Stomach (tissue), 4 donors: ENCODE measurements around the gene FAM90A26.
"Not testable (repeated sequence)": the region's sequence is repeated elsewhere in the genome, so short reads cannot be mapped to it uniquely, and the experiment has no call there.

Experiments used
- EP300 ChIP-seq: sonication (generic); formaldehyde crosslinking; IDR thresholded peaks from one replicate; pipeline ENCODE4 v1.6.1; 2017; ENCODE audit warnings: antibody characterized with exemption
- POLR2A ChIP-seq, 4 donors: fragments of 450-650 bp; IDR thresholded peaks; one replicate each; pipeline ENCODE4 v1.6.1; 2016; ENCODE audit warnings: antibody characterized with exemption in 4 of 4, control low read depth in 2 of 4, mild to moderate bottlenecking in 1 of 4, moderate library complexity in 1 of 4
- POLR2AphosphoS5 ChIP-seq, 3 donors: sonication (generic); formaldehyde crosslinking; IDR thresholded peaks; one replicate each; pipeline ENCODE4 v1.6.1; 2016; ENCODE audit warnings: antibody characterized with exemption in 3 of 3
- TF ChIP-seq, protein P1 (sequence below), 7 experiments: fragments of 450-650 bp in 4 of 7; fragments of 200-600 bp in 3 of 7; sonication (generic) in 3 of 7; IDR thresholded peaks; one replicate each; pipeline ENCODE4 v1.5.1; 2016 to 2019; ENCODE audit warnings: antibody characterized with exemption in 7 of 7, control low read depth in 2 of 7, mild to moderate bottlenecking in 1 of 7

DNA sequence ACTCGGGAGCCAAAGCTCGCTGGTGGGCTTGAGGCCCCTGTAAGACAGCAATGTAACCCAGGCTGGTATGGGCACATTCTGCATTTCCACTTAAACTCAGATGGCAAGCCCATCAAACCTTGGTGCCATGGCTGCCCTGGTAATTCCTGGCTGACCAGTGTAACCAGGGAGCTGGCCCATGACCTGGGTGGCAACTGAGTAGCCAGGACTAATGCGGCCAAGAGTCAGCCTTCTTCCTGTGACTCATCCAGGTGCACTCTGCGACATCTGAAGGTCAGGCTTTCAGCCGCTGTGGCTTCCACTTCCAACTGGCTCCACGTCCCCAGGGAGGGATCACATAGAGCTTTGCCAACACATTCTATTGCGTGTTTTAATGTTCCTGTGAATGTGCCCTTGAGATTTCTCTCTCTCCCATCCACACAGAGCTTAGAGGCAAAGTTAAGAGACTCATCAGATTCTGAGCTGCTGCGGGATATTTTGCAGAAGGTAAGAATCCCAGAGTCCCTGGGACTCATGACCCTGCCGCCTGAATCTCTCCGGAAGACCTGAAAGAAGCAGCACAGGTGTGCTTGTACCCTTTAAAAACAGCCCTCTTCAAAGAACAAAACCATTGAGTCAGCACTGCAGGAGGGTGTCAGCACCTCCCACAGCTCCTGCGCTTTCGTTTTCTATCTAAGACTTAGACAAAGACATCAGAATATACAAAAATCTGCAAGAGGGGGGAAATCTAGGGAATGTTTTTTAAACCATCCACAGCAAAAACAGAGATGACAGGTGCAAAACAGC is 14.9 kb upstream of the FAM90A26 start:
- TF ChIP-seq, protein P1, sequence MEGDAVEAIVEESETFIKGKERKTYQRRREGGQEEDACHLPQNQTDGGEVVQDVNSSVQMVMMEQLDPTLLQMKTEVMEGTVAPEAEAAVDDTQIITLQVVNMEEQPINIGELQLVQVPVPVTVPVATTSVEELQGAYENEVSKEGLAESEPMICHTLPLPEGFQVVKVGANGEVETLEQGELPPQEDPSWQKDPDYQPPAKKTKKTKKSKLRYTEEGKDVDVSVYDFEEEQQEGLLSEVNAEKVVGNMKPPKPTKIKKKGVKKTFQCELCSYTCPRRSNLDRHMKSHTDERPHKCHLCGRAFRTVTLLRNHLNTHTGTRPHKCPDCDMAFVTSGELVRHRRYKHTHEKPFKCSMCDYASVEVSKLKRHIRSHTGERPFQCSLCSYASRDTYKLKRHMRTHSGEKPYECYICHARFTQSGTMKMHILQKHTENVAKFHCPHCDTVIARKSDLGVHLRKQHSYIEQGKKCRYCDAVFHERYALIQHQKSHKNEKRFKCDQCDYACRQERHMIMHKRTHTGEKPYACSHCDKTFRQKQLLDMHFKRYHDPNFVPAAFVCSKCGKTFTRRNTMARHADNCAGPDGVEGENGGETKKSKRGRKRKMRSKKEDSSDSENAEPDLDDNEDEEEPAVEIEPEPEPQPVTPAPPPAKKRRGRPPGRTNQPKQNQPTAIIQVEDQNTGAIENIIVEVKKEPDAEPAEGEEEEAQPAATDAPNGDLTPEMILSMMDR (IDR thresholded peaks at IDR 0.05): not testable (repeated sequence)
- not testable (repeated sequence) for TF ChIP-seq EP300; POLR2AphosphoS5 (IDR thresholded peaks at IDR 0.05); POLR2A (IDR thresholded peaks at IDR 0.05)
